Cardiac fibroblast (primary cell): ENCODE data around the gene UBD.

ENCODE experiments used
- DNase-seq, 2 donors: peaks; one replicate each; pipeline versions ENCODE4 v3.0.0 to v3.0.0-alpha.2; 2010; ENCODE audit warnings: low read depth in 2 of 2
- H3K4me3 ChIP-seq, 2 donors: replicated peaks in 1 of 2; 1 replicate in 1 of 2; 2 replicates in 1 of 2; pipeline ENCODE4 v1.5.1; 2011; ENCODE audit warnings: low read depth in 2 of 2, low read length in 2 of 2, mild to moderate bottlenecking in 2 of 2, moderate library complexity in 1 of 2
- CTCF ChIP-seq: IDR thresholded peaks from one replicate; pipeline ENCODE4 v1.5.1; 2011; ENCODE audit warnings: low read depth, mild to moderate bottlenecking, low read length, inconsistent platforms

UBD gene

GRCh38 chr6:29553268-29554057 is 6.1 kb downstream of the UBD start:
- TF ChIP-seq CTCF: peak; percentile 12
- H3K4me3 ChIP-seq: peak overlapping the region in 1 of 2 donors; percentile 22
- peak; percentile 57 to 68 for DNase-seq

GRCh38 chr6:29552512-29553051 is 7.0 kb downstream of the UBD start:
- no peak for TF ChIP-seq CTCF
- peak; percentile 76 to 83 for DNase-seq
- H3K4me3 ChIP-seq: no peak overlapping the region

- no peak for DNase-seq
- no peak overlapping the region for H3K4me3 ChIP-seq
- TF ChIP-seq CTCF: no peak
Measured at GRCh38 chr6:29547573-29547972, 12.0 kb downstream of the UBD start.

GRCh38 chr6:29537714-29538403 is 21.7 kb downstream of the UBD start:
- no peak overlapping the region for H3K4me3 ChIP-seq
- DNase-seq: no peak
- no peak for TF ChIP-seq CTCF

- no peak for DNase-seq
- no peak overlapping the region for H3K4me3 ChIP-seq
- TF ChIP-seq CTCF: no peak
Measured at GRCh38 chr6:29532320-29532951, 27.1 kb downstream of the UBD start.

- no peak for TF ChIP-seq CTCF
- no peak for DNase-seq
- H3K4me3 ChIP-seq: no peak overlapping the region
Measured at GRCh38 chr6:29531668-29532067, 27.9 kb downstream of the UBD start.
